Liver (tissue), 9 donors: ENCODE data around the gene EMC1. TPM values are rescaled to one million over a fixed set of nuclear protein-coding genes. Genes with fewer than 3 reads are reported as not detected.
"Not testable (repeated sequence)": the region's sequence is repeated elsewhere in the genome, so short reads cannot be mapped to it uniquely, and the experiment has no call there.

Experiments used
- DNase-seq: peaks from one replicate; pipeline ENCODE4 v3.0.0-alpha.2; 2017; ENCODE audit warnings: low spot score
- H3K27ac ChIP-seq, 2 donors: one replicate each; pipeline ENCODE4 v1.7.0; 2013; ENCODE audit warnings: inconsistent platforms in 2 of 2, low read length in 2 of 2, control low read depth in 1 of 2, low read depth in 1 of 2, mild to moderate bottlenecking in 1 of 2
- H3K27me3 ChIP-seq, 4 donors: one replicate each; pipeline versions ENCODE4 v1.6.1 to v1.7.0; 2013; ENCODE audit warnings: low read length in 3 of 4, inconsistent platforms in 1 of 4, mild to moderate bottlenecking in 1 of 4, moderate library complexity in 1 of 4; ENCODE audit not compliant: control insufficient read depth in 4 of 4, insufficient read depth in 4 of 4
- H3K36me3 ChIP-seq, 4 donors: one replicate each; pipeline versions ENCODE4 v1.6.1 to v1.7.0; 2013; ENCODE audit warnings: low read length in 3 of 4, mild to moderate bottlenecking in 3 of 4, low read depth in 1 of 4, moderate library complexity in 1 of 4; ENCODE audit not compliant: control insufficient read depth in 4 of 4, insufficient read depth in 3 of 4
- H3K4me1 ChIP-seq, 4 donors: one replicate each; pipeline versions ENCODE4 v1.6.1 to v1.7.0; 2013; ENCODE audit warnings: low read length in 3 of 4, mild to moderate bottlenecking in 3 of 4, moderate library complexity in 1 of 4; ENCODE audit not compliant: control insufficient read depth in 4 of 4, insufficient read depth in 4 of 4
- H3K4me3 ChIP-seq, 3 donors: one replicate each; pipeline versions ENCODE4 v1.6.1 to v1.7.0; 2013; ENCODE audit warnings: low read length in 3 of 3, control low read depth in 1 of 3, low read depth in 1 of 3, mild to moderate bottlenecking in 1 of 3
- H3K9ac ChIP-seq, 2 donors: one replicate each; pipeline ENCODE4 v1.7.0; 2013; ENCODE audit warnings: low read length in 2 of 2, mild to moderate bottlenecking in 2 of 2, moderate library complexity in 2 of 2, control low read depth in 1 of 2, low read depth in 1 of 2
- H3K9me3 ChIP-seq, 4 donors: one replicate each; pipeline versions ENCODE4 v1.6.1 to v1.7.0; 2013; ENCODE audit warnings: low read length in 3 of 4; ENCODE audit not compliant: control insufficient read depth in 4 of 4
- ATF3 ChIP-seq: IDR thresholded peaks from 2 replicates; pipeline ENCODE4 v1.6.1; 2016; ENCODE audit warnings: antibody characterized with exemption
- CTCF ChIP-seq: fragments of 150-350 bp; IDR thresholded peaks from 2 replicates; pipeline ENCODE4 v1.5.1; 2017; ENCODE audit warnings: improper control_type of control experiment, low read depth, low read length; ENCODE audit not compliant: missing input control
- FOXA1 ChIP-seq: IDR thresholded peaks from 2 replicates; pipeline ENCODE4 v1.6.1; 2016; ENCODE audit warnings: antibody characterized with exemption
- FOXA2 ChIP-seq: IDR thresholded peaks from 2 replicates; pipeline ENCODE4 v1.6.1; 2016; ENCODE audit warnings: antibody characterized with exemption
- GABPA ChIP-seq, 2 donors: IDR thresholded peaks in 1 of 2; conservative IDR thresholded peaks in 1 of 2; 2 replicates each; pipeline ENCODE4 v1.6.1; 2016; ENCODE audit warnings: antibody characterized with exemption in 2 of 2, mild to moderate bottlenecking in 1 of 2, moderate library complexity in 1 of 2
- HNF4A ChIP-seq, 2 donors: conservative IDR thresholded peaks; 2 replicates each; pipeline ENCODE4 v1.6.1; 2016; ENCODE audit warnings: antibody characterized with exemption in 2 of 2, mild to moderate bottlenecking in 2 of 2
- HNF4G ChIP-seq: IDR thresholded peaks from 2 replicates; pipeline ENCODE4 v1.6.1; 2016; ENCODE audit warnings: antibody characterized with exemption
- JUND ChIP-seq, 2 donors: IDR thresholded peaks; 2 replicates each; pipeline ENCODE4 v1.6.1; 2016; ENCODE audit warnings: antibody characterized with exemption in 2 of 2
- MAX ChIP-seq: IDR thresholded peaks from 2 replicates; pipeline ENCODE4 v1.6.1; 2016; ENCODE audit warnings: antibody characterized with exemption
- NR2F2 ChIP-seq: IDR thresholded peaks from 2 replicates; pipeline ENCODE4 v1.6.1; 2016; ENCODE audit warnings: antibody characterized with exemption
- RAD21 ChIP-seq, 2 donors: IDR thresholded peaks; 2 replicates each; pipeline ENCODE4 v1.6.1; 2016; ENCODE audit warnings: antibody characterized with exemption in 2 of 2, mild to moderate bottlenecking in 2 of 2
- REST ChIP-seq: IDR thresholded peaks from 2 replicates; pipeline ENCODE4 v1.6.1; 2016; ENCODE audit warnings: antibody characterized with exemption, mild to moderate bottlenecking
- RXRA ChIP-seq, 2 donors: IDR thresholded peaks; 2 replicates each; pipeline ENCODE4 v1.6.1; 2017 to 2018; ENCODE audit warnings: antibody characterized with exemption in 2 of 2, mild to moderate bottlenecking in 1 of 2
- SP1 ChIP-seq: IDR thresholded peaks from 2 replicates; pipeline ENCODE4 v1.6.1; 2018; ENCODE audit warnings: antibody characterized with exemption, mild to moderate bottlenecking
- TAF1 ChIP-seq: conservative IDR thresholded peaks from 2 replicates; pipeline ENCODE4 v1.6.1; 2016; ENCODE audit warnings: antibody characterized with exemption, mild to moderate bottlenecking
- YY1 ChIP-seq: IDR thresholded peaks from 2 replicates; pipeline ENCODE4 v1.6.1; 2016; ENCODE audit warnings: antibody characterized with exemption, mild to moderate bottlenecking
- ZBTB33 ChIP-seq: IDR thresholded peaks from 2 replicates; pipeline ENCODE4 v1.6.1; 2016; ENCODE audit warnings: antibody characterized with exemption
- WGBS: extraction: QIAGEN DNeasy Blood & Tissue Kit; methylation state at CpG from one replicate; pipeline ENCODE4 v1.1.7; 2013; 5-methylcytosine and 5-hydroxymethylcytosine counted together
- polyA plus RNA-seq, 2 donors: library from polyadenylated mRNA; stranded (reverse) in 1 of 2; unstranded in 1 of 2; fragments of 200-250 nt in 1 of 2; fragments of >200 nt in 1 of 2; fragmentation: Nextera tagmentation in 1 of 2; extraction: Ambion mirVana in 1 of 2; gene quantifications; one replicate each; pipeline versions ENCODE4 v1.2.1 to v1.2.3, GENCODE V29; 2013 to 2015
- total RNA-seq, 2 donors: library from RNA; depleted of rRNA; stranded (reverse); fragments of >200 nt; gene quantifications; one replicate each; pipeline ENCODE4 v1.2.3, GENCODE V29; 2014
- donor health status: healthy.
- donor health status: healthy.
- donor health status: healthy.
- donor health status: healthy.
- donor health status: healthy.

The EMC1 gene
- total and polyA plus RNA-seq, 4 donors = 8.0 to 33.6 (median 14.8) TPM

GRCh38 chr1:19186001-19186400 is 65.3 kb downstream of the EMC1 start:
- 93% methylated on average over 2 of the region's 2 CpGs for whole genome bisulfite sequencing
- Histone ChIP-seq H3K4me1 (peaks cover 0 to 2% (median under 1%) of the 10 kb centered on the region in 4 donors), H3K36me3 (peaks cover 19 to 70% (median 57%) of the 10 kb centered on the region in 4 donors), H3K9me3 (no peaks in the 10 kb centered on the region), H3K27me3 (no peaks in the 10 kb centered on the region), H3K27ac (no peak overlapping the region), H3K9ac (no peak overlapping the region), H3K4me3 (no peak overlapping the region)
- TF ChIP-seq REST (no peak), FOXA1 (no peak), HNF4A (conservative IDR thresholded peaks at IDR 0.05) (no peak), FOXA2 (no peak), YY1 (no peak), HNF4G (no peak), RAD21 (IDR thresholded peaks at IDR 0.05) (no peak), TAF1 (no peak), ZBTB33 (no peak), RXRA (IDR thresholded peaks at IDR 0.05) (no peak), MAX (no peak), JUND (IDR thresholded peaks at IDR 0.05) (no peak), SP1 (no peak), GABPA (IDR thresholded peaks at IDR 0.05 in 1 of 2, conservative IDR thresholded peaks at IDR 0.05 in 1 of 2) (no peak), NR2F2 (no peak)
- DNase-seq = no peak

GRCh38 chr1:19182223-19182622 is 69.1 kb downstream of the EMC1 start:
- H3K4me3 ChIP-seq = no peak overlapping the region
- H3K36me3 ChIP-seq = peaks cover 15 to 59% (median 57%) of the 10 kb centered on the region in 4 donors
- H3K9me3 ChIP-seq = no peaks in the 10 kb centered on the region
- peaks cover 3 to 26% (median 16%) of the 10 kb centered on the region in 4 donors for H3K4me1 ChIP-seq
- WGBS = 97% methylated on average over 5 of the region's 5 CpGs
- no peaks in the 10 kb centered on the region for H3K27me3 ChIP-seq
- no peak overlapping the region for H3K9ac ChIP-seq
- no peak for DNase-seq
- no peak overlapping the region for H3K27ac ChIP-seq
- TF ChIP-seq ATF3 (no peak), JUND (IDR thresholded peaks at IDR 0.05) (no peak), GABPA (IDR thresholded peaks at IDR 0.05 in 1 of 2, conservative IDR thresholded peaks at IDR 0.05 in 1 of 2) (no peak), CTCF (no peak)

- WGBS = 91% methylated on average over 8 of the region's 8 CpGs
- Histone ChIP-seq H3K36me3 (peaks cover 15 to 61% (median 58%) of the 10 kb centered on the region in 4 donors), H3K4me1 (peaks cover 3 to 26% (median 16%) of the 10 kb centered on the region in 4 donors)
- H3K9ac ChIP-seq, DNase-seq, H3K27me3 ChIP-seq, H3K9me3 ChIP-seq, H3K27ac ChIP-seq, H3K4me3 ChIP-seq: not testable (repeated sequence)
These were observed 71.1 kb downstream of the EMC1 start for GRCh38 chr1:19180265-19180657.
